ENCODE measurements around the gene CT47A1. TPM values are rescaled to one million over a fixed set of nuclear protein-coding genes. Genes with fewer than 3 reads are reported as not detected.

The CT47A1 gene
- total and polyA plus RNA-seq, 2 donors (not counting 1 experiment from before 2014, with no cell fraction given), result not detected

- Histone ChIP-seq H3K4me2 (replicated peaks; ENCODE audit: low read depth, low read length, poor library complexity, severe bottlenecking) (no peak overlapping the region), H2AFZ (ENCODE audit: insufficient read depth, low read depth, low read length, poor library complexity, severe bottlenecking) (no peak overlapping the region), H3K27ac (ENCODE audit: low read length in 2 of 2) (no peak overlapping the region), H3K36me3 (replicated peaks in 1 of 2; ENCODE audit: control extremely low read depth in 1 of 2, control insufficient read depth in 1 of 2, extremely low read depth in 1 of 2, insufficient read depth in 2 of 2, low read length in 1 of 2) (no peaks in the 10 kb centered on the region), H3K9ac (ENCODE audit: low read length) (no peak overlapping the region), H3K4me3 (ENCODE audit: control extremely low read depth in 1 of 5, extremely low read depth in 1 of 5, insufficient read depth in 1 of 5, low read depth in 2 of 5, low read length in 4 of 5) (no peak overlapping the region), H3K4me1 (ENCODE audit: control insufficient read depth in 2 of 2, insufficient read depth in 2 of 2, low read length in 2 of 2) (no peaks in the 10 kb centered on the region), H3K27me3 (replicated peaks in 1 of 4; ENCODE audit: control extremely low read depth in 1 of 4, control insufficient read depth in 3 of 4, insufficient read depth in 4 of 4, low read length in 3 of 4) (no peaks in the 10 kb centered on the region), H3K9me3 (ENCODE audit: control extremely low read depth in 1 of 3, control insufficient read depth in 2 of 3, insufficient read depth in 1 of 3, low read length in 2 of 3) (peaks cover 0 to 10% (median 0%) of the 10 kb centered on the region in 3 donors), H4K20me1 (ENCODE audit: control insufficient read depth, insufficient read depth, low read length, poor library complexity, severe bottlenecking) (no peaks in the 10 kb centered on the region), H3K79me2 (ENCODE audit: control insufficient read depth, insufficient read depth, low read length) (no peaks in the 10 kb centered on the region)
- Mint-ChIP-seq H3K27me3 (peaks cover 10% of the 10 kb centered on the region), H3K9me3 (ENCODE audit: insufficient read depth) (peaks cover 2% of the 10 kb centered on the region), H3K4me1 (no peaks in the 10 kb centered on the region), H3K27ac (no peak overlapping the region), H3K4me3 (no peak overlapping the region)
- 100% methylated on average over 1 of the region's 3 CpGs for WGBS (ENCODE audit: insufficient coverage)
- no peak for TF ChIP-seq CTCF (IDR thresholded peaks at IDR 0.05)
- no peak for TF ChIP-seq EZH2 (IDR thresholded peaks at IDR 0.05; ENCODE audit: borderline replicate concordance, insufficient read depth, low read depth, low read length, poor library complexity, severe bottlenecking)
- CTCF ChIA-PET, result no interaction called here
- DNase-seq (no peak), ATAC-seq (ENCODE audit: low read depth) (no peak)
- POLR2A ChIA-PET, result no interaction called here
- intact Hi-C loops (cut with micrococcal nuclease), result no loop called here
Observed at GRCh38 chrX:121009764-121010163, 24.2 kb upstream of the CT47A1 start.

GRCh38 chrX:121008920-121009319 is 23.4 kb upstream of the CT47A1 start:
- whole genome bisulfite sequencing (ENCODE audit: insufficient coverage), result no CpG with 5 or more reads among the region's 1 CpG
- no peak overlapping the region for H2AFZ ChIP-seq (ENCODE audit: insufficient read depth, low read depth, low read length, poor library complexity, severe bottlenecking)
- H3K4me3 ChIP-seq (ENCODE audit: control extremely low read depth in 1 of 5, extremely low read depth in 1 of 5, insufficient read depth in 1 of 5, low read depth in 2 of 5, low read length in 4 of 5), result no peak overlapping the region
- no peaks in the 10 kb centered on the region for H3K4me1 ChIP-seq (ENCODE audit: control insufficient read depth in 2 of 2, insufficient read depth in 2 of 2, low read length in 2 of 2)
- no peaks in the 10 kb centered on the region for H4K20me1 ChIP-seq (ENCODE audit: control insufficient read depth, insufficient read depth, low read length, poor library complexity, severe bottlenecking)
- no peak overlapping the region for H3K27ac Mint-ChIP-seq
- no peak for TF ChIP-seq EZH2 (IDR thresholded peaks at IDR 0.05; ENCODE audit: borderline replicate concordance, insufficient read depth, low read depth, low read length, poor library complexity, severe bottlenecking)
- TF ChIP-seq CTCF (IDR thresholded peaks at IDR 0.05), result no peak
- DNase-seq (no peak), ATAC-seq (ENCODE audit: low read depth) (no peak)
- H3K27me3 ChIP-seq (replicated peaks in 1 of 4; ENCODE audit: control extremely low read depth in 1 of 4, control insufficient read depth in 3 of 4, insufficient read depth in 4 of 4, low read length in 3 of 4), result no peaks in the 10 kb centered on the region
- no peaks in the 10 kb centered on the region for H3K4me1 Mint-ChIP-seq
- H3K4me2 ChIP-seq (replicated peaks; ENCODE audit: low read depth, low read length, poor library complexity, severe bottlenecking), result no peak overlapping the region
- no peak overlapping the region for H3K27ac ChIP-seq (ENCODE audit: low read length in 2 of 2)
- H3K9ac ChIP-seq (ENCODE audit: low read length), result no peak overlapping the region
- CTCF ChIA-PET, result no interaction called here
- intact Hi-C loops (cut with micrococcal nuclease), result no loop called here
- peaks cover 0 to 2% (median 0%) of the 10 kb centered on the region in 3 donors for H3K9me3 ChIP-seq (ENCODE audit: control extremely low read depth in 1 of 3, control insufficient read depth in 2 of 3, insufficient read depth in 1 of 3, low read length in 2 of 3)
- no peaks in the 10 kb centered on the region for H3K36me3 ChIP-seq (replicated peaks in 1 of 2; ENCODE audit: control extremely low read depth in 1 of 2, control insufficient read depth in 1 of 2, extremely low read depth in 1 of 2, insufficient read depth in 2 of 2, low read length in 1 of 2)
- no peak overlapping the region for H3K4me3 Mint-ChIP-seq
- POLR2A ChIA-PET, result no interaction called here
- H3K79me2 ChIP-seq (ENCODE audit: control insufficient read depth, insufficient read depth, low read length), result no peaks in the 10 kb centered on the region
- H3K27me3 Mint-ChIP-seq, result peaks cover 10% of the 10 kb centered on the region
- H3K9me3 Mint-ChIP-seq (ENCODE audit: insufficient read depth), result peaks cover 2% of the 10 kb centered on the region

Data from B cell (primary cell).